ENCODE measurements around the gene NARF.

GRCh38 chr17:82441691-82442487 lies 16.7 kb upstream of the NARF start:
- TF ChIP-seq POLR2AphosphoS5 (IDR thresholded peaks at IDR 0.05; ENCODE audit: low read depth, low read length) (no peak), POLR2A (IDR thresholded peaks at IDR 0.05; ENCODE audit: low read depth, low read length) (peak; percentile 9; the same call in 1 of the 2 replicates), SPI1 (IDR thresholded peaks at IDR 0.05; ENCODE audit: low read depth, low read length) (no peak), TAF1 (IDR thresholded peaks at IDR 0.05; ENCODE audit: low read depth, low read length) (no peak), POU2F2 (IDR thresholded peaks at IDR 0.05; ENCODE audit: low read depth, low read length) (no peak), PAX5 (IDR thresholded peaks at IDR 0.05; ENCODE audit: insufficient read depth, low read length, severe bottlenecking) (no peak)

All from GM12891 (cell line).